OCI-LY7 (cell line): Measurements from ENCODE around the gene XRCC5.

Experiments
- CTCF ChIP-seq: fragments of 200-600 bp; sonication (generic); conservative IDR thresholded peaks from 2 replicates; pipeline ENCODE4 v1.5.1; 2014; ENCODE audit warnings: mild to moderate bottlenecking, antibody characterized with exemption, low read length, moderate library complexity, mixed read lengths
- EZH2phosphoT487 ChIP-seq: fragments of 200-600 bp; sonication (generic); IDR thresholded peaks from 2 replicates; pipeline ENCODE4 v1.6.1; 2018; ENCODE audit warnings: low read depth, borderline replicate concordance, mild to moderate bottlenecking, mixed run types, antibody characterized with exemption, low read length, moderate library complexity, mixed read lengths

GRCh38 chr2:216161967-216162366, 52.8 kb downstream of the XRCC5 start:
- TF ChIP-seq CTCF (no peak), EZH2phosphoT487 (no peak)
